Choroid plexus epithelial cell (primary cell): Measurements from ENCODE around the gene MAN1B1.

ENCODE experiments used
- DNase-seq: peaks from one replicate; pipeline ENCODE4 v3.0.0-alpha.2; 2010; ENCODE audit warnings: low read depth
- H3K4me3 ChIP-seq: 2 replicates; pipeline ENCODE4 v1.5.1; 2011; ENCODE audit warnings: low read depth, mild to moderate bottlenecking, control low read depth, low read length, moderate library complexity
- CTCF ChIP-seq: conservative IDR thresholded peaks from 2 replicates; pipeline ENCODE4 v1.5.1; 2011; ENCODE audit warnings: low read depth, mild to moderate bottlenecking, control low read depth, inconsistent platforms, low read length, moderate library complexity

The MAN1B1 gene

GRCh38 chr9:137150617-137151457 lies 64.1 kb downstream of the MAN1B1 start:
- H3K4me3 ChIP-seq = no peak overlapping the region
- TF ChIP-seq CTCF = no peak
- no peak for DNase-seq

GRCh38 chr9:137152844-137153405 lies 66.1 kb downstream of the MAN1B1 start:
- TF ChIP-seq CTCF = no peak
- no peak for DNase-seq
- H3K4me3 ChIP-seq = no peak overlapping the region

GRCh38 chr9:137156567-137157375 lies 70.0 kb downstream of the MAN1B1 start:
- peak overlapping the region; percentile 43 for H3K4me3 ChIP-seq
- no peak for TF ChIP-seq CTCF
- peak; percentile 51 for DNase-seq

- no peak overlapping the region for H3K4me3 ChIP-seq
- no peak for TF ChIP-seq CTCF
- DNase-seq = no peak
These were observed 71.0 kb downstream of the MAN1B1 start for GRCh38 chr9:137157618-137158415.

GRCh38 chr9:137158625-137159024 lies 71.8 kb downstream of the MAN1B1 start:
- DNase-seq = no peak
- TF ChIP-seq CTCF = no peak
- no peak overlapping the region for H3K4me3 ChIP-seq
